Upper lobe of left lung (tissue), 4 donors: Measurements from ENCODE around the gene AGAP3.

Experiments used
- CTCF ChIP-seq, 6 experiments: fragments of 450-650 bp in 4 of 6; fragments of 200-600 bp in 2 of 6; sonication (generic) in 2 of 6; IDR thresholded peaks; one replicate each; pipeline ENCODE4 v1.5.1; 2016 to 2019; ENCODE audit warnings: antibody characterized with exemption in 6 of 6
- EP300 ChIP-seq, 4 donors: sonication (generic); formaldehyde crosslinking; IDR thresholded peaks; one replicate each; pipeline ENCODE4 v1.5.1; 2017; ENCODE audit warnings: antibody characterized with exemption in 4 of 4, control low read depth in 2 of 4
- POLR2A ChIP-seq, 4 donors: fragments of 450-650 bp; IDR thresholded peaks; one replicate each; pipeline ENCODE4 v1.5.1; 2016 to 2017; ENCODE audit warnings: antibody characterized with exemption in 4 of 4, mild to moderate bottlenecking in 2 of 4
- POLR2AphosphoS5 ChIP-seq, 2 donors: sonication (generic); formaldehyde crosslinking; IDR thresholded peaks; one replicate each; pipeline ENCODE4 v1.5.1; 2017; ENCODE audit warnings: antibody characterized with exemption in 2 of 2

- TF ChIP-seq CTCF (IDR thresholded peaks at IDR 0.05) (no peak), POLR2A (IDR thresholded peaks at IDR 0.05) (no peak), POLR2AphosphoS5 (IDR thresholded peaks at IDR 0.05) (no peak), EP300 (IDR thresholded peaks at IDR 0.05) (no peak)
Measured at GRCh38 chr7:151137076-151137675, 50.9 kb downstream of the AGAP3 start.
